ENCODE measurements around the gene LCOR.

DNA sequence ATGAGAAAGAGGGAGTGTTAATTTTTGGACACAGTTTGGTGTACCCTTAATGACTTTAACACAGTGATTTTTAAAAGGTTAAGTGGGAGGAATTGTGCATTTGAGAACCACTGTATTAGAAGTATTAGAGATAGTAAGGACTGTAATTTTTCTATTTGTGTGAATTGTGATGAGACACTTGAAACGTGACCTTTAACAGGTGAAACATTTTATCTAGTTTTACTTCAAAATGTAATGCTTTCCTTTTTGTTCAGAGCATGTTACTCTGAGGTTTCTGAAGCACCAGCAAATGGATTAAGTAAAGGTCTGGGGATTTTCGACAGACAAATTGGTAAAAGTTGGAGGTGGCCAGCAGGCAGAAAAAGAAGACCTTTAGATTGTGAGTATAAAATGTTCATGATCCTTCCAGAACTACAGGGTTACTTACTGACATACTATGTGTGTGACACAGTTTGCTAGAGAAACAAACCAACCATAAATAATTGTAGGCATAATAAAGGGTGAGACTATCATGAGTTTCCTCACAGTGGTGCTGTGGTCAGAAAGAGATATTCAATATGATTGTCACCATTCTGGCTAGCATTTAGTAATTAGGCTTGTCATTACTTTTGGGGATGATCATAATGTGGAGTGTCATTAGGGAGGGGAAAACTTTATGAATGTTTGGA is 26.1 kb downstream of the LCOR start:
- TF ChIP-seq, protein P1, sequence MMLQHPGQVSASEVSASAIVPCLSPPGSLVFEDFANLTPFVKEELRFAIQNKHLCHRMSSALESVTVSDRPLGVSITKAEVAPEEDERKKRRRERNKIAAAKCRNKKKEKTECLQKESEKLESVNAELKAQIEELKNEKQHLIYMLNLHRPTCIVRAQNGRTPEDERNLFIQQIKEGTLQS (IDR thresholded peaks at IDR 0.05) = no peak
- TF ChIP-seq FOXA2 (IDR thresholded peaks at IDR 0.05) = no peak
- TF ChIP-seq, protein P2, sequence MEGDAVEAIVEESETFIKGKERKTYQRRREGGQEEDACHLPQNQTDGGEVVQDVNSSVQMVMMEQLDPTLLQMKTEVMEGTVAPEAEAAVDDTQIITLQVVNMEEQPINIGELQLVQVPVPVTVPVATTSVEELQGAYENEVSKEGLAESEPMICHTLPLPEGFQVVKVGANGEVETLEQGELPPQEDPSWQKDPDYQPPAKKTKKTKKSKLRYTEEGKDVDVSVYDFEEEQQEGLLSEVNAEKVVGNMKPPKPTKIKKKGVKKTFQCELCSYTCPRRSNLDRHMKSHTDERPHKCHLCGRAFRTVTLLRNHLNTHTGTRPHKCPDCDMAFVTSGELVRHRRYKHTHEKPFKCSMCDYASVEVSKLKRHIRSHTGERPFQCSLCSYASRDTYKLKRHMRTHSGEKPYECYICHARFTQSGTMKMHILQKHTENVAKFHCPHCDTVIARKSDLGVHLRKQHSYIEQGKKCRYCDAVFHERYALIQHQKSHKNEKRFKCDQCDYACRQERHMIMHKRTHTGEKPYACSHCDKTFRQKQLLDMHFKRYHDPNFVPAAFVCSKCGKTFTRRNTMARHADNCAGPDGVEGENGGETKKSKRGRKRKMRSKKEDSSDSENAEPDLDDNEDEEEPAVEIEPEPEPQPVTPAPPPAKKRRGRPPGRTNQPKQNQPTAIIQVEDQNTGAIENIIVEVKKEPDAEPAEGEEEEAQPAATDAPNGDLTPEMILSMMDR (IDR thresholded peaks at IDR 0.05; ENCODE audit: low read depth, low read length, missing input control) = no peak
- TF ChIP-seq SP1 (IDR thresholded peaks at IDR 0.05) = no peak
- TF ChIP-seq, protein P3, sequence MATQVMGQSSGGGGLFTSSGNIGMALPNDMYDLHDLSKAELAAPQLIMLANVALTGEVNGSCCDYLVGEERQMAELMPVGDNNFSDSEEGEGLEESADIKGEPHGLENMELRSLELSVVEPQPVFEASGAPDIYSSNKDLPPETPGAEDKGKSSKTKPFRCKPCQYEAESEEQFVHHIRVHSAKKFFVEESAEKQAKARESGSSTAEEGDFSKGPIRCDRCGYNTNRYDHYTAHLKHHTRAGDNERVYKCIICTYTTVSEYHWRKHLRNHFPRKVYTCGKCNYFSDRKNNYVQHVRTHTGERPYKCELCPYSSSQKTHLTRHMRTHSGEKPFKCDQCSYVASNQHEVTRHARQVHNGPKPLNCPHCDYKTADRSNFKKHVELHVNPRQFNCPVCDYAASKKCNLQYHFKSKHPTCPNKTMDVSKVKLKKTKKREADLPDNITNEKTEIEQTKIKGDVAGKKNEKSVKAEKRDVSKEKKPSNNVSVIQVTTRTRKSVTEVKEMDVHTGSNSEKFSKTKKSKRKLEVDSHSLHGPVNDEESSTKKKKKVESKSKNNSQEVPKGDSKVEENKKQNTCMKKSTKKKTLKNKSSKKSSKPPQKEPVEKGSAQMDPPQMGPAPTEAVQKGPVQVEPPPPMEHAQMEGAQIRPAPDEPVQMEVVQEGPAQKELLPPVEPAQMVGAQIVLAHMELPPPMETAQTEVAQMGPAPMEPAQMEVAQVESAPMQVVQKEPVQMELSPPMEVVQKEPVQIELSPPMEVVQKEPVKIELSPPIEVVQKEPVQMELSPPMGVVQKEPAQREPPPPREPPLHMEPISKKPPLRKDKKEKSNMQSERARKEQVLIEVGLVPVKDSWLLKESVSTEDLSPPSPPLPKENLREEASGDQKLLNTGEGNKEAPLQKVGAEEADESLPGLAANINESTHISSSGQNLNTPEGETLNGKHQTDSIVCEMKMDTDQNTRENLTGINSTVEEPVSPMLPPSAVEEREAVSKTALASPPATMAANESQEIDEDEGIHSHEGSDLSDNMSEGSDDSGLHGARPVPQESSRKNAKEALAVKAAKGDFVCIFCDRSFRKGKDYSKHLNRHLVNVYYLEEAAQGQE (IDR thresholded peaks at IDR 0.05) = no peak
- TF ChIP-seq, protein P4, sequence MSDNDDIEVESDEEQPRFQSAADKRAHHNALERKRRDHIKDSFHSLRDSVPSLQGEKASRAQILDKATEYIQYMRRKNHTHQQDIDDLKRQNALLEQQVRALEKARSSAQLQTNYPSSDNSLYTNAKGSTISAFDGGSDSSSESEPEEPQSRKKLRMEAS (IDR thresholded peaks at IDR 0.05) = no peak
- TF ChIP-seq EGR1 (IDR thresholded peaks at IDR 0.05; ENCODE audit: low read depth in 2 of 2) = no peak
- TF ChIP-seq GABPA (IDR thresholded peaks at IDR 0.05 in 1 of 2, conservative IDR thresholded peaks at IDR 0.05 in 1 of 2) = no peak
